ENCODE data around the gene CTNNBL1.

CTNNBL1 gene

DNA sequence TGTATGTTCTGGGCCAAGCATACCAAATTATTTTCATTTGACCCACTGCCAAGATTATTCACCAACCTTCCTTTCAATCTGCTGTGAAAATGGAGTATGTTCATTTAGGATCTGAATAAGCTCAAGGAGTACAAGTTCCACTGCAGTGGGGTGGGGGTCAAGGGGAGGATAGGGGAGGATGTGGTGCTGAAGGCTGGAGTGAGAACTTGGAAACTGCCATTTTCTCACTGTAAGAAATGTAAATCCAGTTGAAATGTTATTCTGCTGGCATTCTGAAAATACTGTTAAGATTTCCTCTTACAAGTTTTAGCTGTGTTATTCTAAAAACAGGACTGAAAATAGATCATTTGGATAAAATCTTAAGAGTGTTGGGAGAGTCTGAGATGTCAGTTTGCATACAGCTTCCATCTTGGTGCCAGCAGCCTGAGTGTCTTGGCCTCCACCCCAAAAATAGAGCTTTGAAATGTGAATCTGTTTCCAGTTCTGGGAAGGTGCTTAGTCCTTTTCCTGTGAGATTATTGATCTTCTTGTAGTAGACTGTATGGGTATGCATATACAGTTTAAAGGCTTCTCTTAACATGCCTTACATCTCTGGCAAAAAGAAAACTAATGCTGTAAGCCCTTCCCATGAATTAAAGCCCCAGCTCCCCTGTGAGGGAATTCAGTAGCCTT lies 84.3 kb downstream of the CTNNBL1 start:
- DNase-seq: no peak

DNA sequence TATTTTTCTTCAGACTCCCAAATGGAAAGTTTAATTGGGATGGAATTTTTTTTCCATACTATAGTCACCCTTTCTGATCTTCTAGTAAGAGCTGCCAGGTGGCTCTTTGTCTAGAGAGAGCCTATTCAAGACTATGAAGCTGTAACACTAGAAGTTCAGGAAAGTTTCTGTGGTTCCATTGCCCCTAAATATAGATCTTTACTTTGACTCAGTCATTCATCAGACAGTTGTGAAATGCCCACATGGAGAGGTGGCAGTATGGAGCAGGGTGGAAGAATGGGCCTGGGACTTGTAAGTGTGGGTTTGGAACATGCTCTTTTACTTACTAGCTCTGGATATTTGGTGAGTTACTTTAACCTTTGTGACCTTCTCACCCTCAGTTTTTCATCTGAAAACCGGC lies 87.8 kb downstream of the CTNNBL1 start:
- DNase-seq: no peak

DNA sequence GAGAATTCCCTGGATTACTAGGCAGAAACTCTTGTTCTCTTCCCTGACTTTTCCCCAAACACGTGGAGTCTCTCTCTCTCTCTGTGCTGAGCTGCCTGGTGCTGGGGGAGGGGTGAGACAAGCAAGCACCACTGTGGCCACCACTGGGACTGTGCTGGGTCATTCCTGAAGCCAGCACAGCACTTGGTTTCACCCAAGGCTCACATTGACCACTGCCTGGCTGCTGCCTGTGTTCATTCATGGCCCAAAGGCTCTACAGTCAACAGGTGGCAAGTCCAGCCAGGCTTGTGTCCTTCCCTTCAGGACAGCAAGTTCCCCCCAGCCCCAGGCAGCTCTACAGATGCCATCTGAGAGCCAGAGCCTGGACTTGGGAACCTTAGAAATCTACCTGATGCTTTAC lies 92.2 kb downstream of the CTNNBL1 start:
- DNase-seq: no peak

- DNase-seq: no peak
These were observed 95.6 kb downstream of the CTNNBL1 start for GRCh38 chr20:37789408-37789807.

- no peak for DNase-seq
These were observed 97.1 kb downstream of the CTNNBL1 start for GRCh38 chr20:37790900-37791299.

DNA sequence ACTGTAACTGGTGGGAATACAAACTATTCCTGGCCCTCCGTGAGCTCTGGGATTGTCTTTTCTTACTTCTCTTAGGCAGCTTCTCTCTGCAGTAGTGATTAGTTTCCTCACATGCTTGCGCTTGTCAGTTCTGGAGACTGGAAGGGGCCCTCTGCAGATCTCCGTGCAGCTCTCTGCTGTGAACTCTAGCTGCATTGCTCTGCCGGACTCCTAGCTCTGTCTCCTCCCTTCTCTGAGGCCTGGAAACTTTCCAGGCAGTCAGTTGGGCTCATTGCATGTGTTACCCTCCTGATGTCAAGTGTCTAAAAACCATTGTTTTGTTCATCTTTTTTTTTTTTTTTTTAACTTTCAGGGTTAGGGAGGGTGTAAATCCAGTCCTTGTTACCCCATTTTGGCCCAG lies 102.3 kb downstream of the CTNNBL1 start:
- DNase-seq: no peak

DNA sequence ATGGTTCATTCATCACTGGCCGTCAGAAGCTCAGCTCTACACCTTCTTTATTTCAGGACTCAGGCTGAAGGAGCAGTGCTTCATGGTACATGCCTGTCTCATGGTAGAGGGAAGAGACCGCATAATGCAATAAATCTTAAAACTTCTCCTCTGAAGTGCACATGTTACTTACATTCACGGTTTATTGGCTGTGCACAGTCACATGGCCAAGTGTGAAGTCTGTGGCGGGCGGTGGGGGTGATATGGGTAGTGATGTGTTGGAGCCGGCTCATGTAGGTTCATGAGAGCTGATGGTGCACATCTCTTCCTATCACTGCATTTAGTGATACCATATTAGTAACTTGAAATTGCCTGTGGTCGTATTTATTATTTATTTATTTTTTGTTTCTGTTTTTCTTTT lies 102.9 kb downstream of the CTNNBL1 start:
- DNase-seq: no peak

GRCh38 chr20:37797669-37798175 lies 103.9 kb downstream of the CTNNBL1 start:
- DNase-seq: no peak

DNA sequence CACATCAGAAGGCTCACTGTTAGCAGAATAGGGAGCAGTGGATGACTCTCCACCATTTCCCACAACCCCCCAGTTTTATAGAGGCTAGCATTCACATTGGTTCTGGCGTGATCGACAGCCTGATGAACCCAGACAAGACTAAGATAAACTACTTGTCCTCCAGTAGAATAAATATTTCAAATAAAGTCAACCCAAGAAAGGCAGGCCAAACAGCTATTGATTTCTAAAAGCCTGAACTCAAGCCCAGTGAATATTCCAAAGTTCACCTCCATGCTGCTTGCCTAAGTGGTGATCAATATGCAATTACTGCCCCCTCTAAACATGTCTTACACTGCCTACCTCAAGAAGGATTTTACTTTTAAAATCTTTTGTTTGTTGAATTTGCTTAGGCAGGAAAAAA lies 104.5 kb downstream of the CTNNBL1 start:
- DNase-seq: no peak

DNA sequence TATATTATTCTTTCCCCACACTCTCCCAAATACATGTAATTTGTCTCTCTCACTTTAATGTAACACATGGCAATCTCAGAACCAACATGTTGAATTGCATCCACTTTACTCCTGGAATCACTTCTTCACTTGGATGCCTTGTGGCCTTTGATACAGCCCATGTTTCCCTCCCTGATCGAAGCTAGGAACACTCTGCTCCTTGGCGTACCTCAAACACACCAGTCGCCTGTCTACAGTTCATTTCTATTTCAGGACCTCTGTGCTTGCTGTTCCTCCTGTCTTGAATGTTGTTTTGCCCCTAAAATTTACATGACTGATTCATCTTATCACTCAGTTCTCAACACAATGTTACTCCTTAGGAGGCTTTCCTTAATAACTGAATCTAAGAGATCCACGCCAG lies 106.8 kb downstream of the CTNNBL1 start:
- DNase-seq: no peak

DNA sequence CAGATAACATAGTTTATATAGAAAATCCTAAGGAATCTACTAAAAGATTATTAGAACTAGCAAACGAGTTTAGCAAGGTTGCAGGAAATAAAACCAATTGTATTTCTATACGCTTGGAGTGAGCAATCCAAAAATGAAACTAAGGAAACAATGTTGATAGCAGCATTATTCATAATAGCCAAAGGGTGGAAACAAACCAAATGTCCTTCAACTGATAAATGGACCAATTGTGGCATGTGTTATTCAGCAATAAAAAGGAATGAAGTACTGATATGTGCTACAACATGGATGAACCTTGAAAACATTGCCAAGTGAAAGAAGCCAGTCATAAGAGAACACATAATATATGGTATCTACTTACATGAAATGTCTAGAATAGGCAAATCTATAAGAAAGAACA lies 108.1 kb downstream of the CTNNBL1 start:
- DNase-seq: no peak

GRCh38 chr20:37803438-37804307 lies 109.8 kb downstream of the CTNNBL1 start:
- no peak for DNase-seq

GRCh38 chr20:37804584-37805566 lies 111.0 kb downstream of the CTNNBL1 start:
- no peak for DNase-seq

DNA sequence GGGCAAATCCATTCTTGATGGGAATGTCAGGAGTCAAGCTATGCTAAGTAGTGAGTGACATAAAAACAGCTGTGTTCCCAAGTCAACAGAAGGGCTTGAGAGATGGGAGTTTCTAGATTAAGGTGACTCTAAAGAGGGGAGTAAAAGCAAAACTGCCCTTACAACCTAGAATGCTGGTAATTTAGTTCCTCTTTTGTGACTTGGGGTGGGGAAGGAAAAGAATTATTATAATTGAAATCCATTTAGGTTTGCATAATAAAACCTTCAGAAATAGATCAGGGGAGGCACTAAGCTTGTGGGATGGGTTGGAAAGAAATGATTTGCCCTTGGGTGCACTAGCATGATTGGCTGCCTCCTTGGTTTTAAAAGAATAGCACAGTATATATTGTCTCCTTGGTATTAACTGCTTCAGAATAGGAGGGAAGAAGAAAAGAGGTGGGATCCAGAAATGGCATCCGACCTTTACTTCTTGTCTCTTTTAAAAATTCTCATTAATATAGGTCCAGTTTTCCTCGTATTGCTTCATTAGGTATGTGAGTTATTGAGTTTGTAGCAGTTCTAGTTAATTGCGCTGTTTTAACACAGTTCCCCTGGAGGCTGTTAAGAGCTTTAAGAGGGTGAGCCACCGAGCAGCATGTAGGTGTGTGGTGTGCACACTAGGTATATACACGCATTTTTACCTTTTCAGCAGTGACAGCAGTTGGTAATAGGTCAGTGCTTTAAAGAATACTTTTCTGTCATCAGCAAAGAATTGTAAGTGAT lies 113.8 kb downstream of the CTNNBL1 start:
- DNase-seq: no peak

GRCh38 chr20:37808233-37809070 lies 114.6 kb downstream of the CTNNBL1 start:
- DNase-seq: no peak

GRCh38 chr20:37810027-37810426 lies 116.2 kb downstream of the CTNNBL1 start:
- DNase-seq: no peak

GRCh38 chr20:37816003-37816402 lies 122.2 kb downstream of the CTNNBL1 start:
- no peak for DNase-seq

DNA sequence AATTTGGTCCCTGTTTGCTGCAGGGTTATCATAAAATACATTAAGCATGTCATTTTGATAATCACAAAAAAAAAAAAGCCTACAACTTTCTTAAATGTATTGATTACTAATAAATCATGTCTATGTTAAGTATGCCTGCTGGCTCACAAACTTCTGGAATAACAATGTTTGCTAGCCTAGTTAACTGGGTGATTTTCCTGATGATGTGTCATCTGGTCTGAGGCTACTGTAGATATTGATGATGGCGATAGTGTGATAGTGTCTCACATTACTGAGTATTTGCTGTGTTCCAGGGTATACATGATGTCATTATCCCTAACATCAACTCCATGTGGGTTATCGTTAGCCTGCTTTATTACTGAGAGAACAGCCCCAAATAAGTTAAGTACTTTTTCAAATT lies 122.9 kb downstream of the CTNNBL1 start:
- DNase-seq: no peak

DNA sequence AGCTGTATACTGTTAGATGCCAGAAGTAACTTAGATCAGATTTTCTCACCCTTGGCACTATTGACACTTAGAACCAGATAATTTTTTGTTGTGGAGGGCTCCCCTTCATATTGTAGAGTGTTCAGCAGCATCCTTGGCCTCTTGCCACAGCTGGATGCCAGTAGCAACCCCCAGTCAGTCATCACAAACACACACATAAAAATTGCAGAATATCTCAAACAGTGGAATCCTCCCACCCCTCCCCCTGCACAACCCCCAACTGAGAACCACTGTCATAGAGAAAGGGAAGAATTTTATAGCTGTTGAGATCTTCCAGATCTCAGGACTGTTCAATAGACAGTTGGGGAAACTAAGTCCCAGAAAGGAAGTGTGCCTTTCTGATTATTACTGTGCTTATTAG lies 127.9 kb downstream of the CTNNBL1 start:
- DNase-seq: no peak

DNA sequence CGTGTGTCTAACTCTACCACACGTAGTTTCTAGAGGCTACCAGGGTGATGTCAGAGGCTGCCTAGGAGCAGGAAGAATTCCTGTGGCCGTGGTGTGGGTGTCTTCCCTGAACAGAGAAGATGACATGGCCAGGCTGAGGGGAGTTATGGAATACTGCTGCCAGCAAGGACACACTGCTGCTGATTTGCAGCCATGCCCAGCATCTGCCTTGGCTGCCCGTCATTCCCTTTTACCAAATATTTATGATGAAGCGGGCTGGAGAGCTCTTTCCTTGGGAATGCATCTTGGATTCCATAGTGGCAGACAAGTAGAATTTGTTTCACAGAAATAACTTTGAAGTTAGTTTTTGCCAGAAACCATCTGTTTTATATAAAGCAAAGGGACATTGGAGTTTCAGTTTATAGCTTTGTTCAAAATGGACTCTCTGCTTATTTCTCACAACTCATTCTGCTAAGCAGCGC lies 128.3 kb downstream of the CTNNBL1 start:
- no peak for DNase-seq

DNA sequence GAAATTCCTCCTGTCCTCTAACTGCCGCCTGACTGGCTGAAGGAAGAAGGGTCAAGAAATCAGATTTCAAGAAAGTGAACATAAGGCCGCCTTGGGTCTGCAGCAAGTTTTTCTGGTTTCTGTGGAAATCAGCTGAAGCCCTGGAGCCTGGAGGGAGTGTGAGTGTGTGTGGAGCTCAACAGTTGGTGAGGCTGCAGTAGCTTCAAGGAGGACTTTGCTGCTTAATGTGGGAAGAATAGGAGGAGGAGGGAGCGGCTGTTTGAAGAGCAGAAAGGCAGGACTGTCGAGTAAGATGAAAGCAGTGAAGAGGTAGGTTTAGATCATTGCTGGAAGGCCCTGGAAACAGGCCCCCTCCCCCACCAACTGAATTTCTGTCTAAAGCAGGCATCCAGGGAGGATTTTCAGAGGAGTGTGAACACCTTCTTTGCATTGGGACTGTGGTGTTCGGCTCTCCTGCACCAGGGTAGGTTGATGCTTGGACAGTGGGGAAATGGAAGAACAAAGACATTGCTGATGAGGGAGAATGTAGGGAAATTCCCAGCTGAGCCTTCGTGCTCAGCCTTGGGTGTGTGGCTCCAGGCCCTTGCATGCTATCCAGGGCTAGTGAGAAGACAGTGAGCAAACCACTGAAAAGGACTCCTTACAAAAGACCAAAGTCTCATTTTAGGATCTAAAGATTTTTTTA lies 129.6 kb downstream of the CTNNBL1 start:
- DNase-seq: no peak

Measured in 8988T (cell line).